Measurements from ENCODE around the gene KCNIP4. TPM values are rescaled to one million over a fixed set of nuclear protein-coding genes. Genes with fewer than 3 reads are reported as not detected.

KCNIP4 gene
- total and polyA plus RNA-seq, 2 of the 8 experiments (the other 6 are each of a cell fraction or from before 2014, with no cell fraction given) = 0.06 TPM; not detected in 1

DNA sequence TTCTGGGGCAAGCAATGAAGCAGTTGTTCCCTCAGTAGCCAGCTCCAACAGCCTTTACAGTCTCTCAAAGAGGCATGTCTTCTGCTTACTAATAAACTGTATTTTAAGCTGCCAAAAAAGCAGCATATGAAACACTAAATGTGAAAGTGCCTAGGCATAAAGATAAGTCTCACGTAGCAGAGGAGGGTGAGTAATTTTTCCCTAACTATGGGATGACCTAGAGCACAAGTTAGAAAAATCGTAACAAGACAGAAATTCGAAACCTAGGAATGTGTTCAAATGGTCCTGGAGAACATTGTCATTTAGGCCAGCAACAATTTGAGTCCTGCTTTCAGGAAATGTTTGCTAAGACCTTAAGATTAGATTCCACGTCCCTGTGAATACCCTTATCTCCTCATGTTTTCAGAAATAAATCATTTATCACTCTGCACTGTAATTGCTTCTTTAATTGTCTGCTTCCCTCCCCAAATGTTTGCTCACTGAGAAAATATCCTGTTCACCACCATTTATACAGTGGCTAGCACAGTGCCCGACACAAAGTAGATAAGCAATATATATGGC is 222.2 kb downstream of the KCNIP4 start (continued):
- TF ChIP-seq, protein P1, sequence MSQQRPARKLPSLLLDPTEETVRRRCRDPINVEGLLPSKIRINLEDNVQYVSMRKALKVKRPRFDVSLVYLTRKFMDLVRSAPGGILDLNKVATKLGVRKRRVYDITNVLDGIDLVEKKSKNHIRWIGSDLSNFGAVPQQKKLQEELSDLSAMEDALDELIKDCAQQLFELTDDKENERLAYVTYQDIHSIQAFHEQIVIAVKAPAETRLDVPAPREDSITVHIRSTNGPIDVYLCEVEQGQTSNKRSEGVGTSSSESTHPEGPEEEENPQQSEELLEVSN (IDR thresholded peaks at IDR 0.05) = no peak
- TF ChIP-seq SIX5 (IDR thresholded peaks at IDR 0.05; ENCODE audit: low read depth, low read length) = no peak
- no peak for TF ChIP-seq KDM4A (IDR thresholded peaks at IDR 0.05; ENCODE audit: low read depth, low read length, severe bottlenecking)
- TF ChIP-seq EGR1 (IDR thresholded peaks at IDR 0.05; ENCODE audit: borderline replicate concordance, low read depth, low read length) = no peak
- no peak for TF ChIP-seq ZNF274 (IDR thresholded peaks at IDR 0.05; ENCODE audit: borderline replicate concordance, extremely low read depth, low read length)
- no peak for TF ChIP-seq SUZ12 (IDR thresholded peaks at IDR 0.05; ENCODE audit: low read length)

All from H1 (cell line).